ENCODE measurements around the gene MBD5.

MBD5 gene

GRCh38 chr2:148065936-148066335, 45.0 kb downstream of the MBD5 start:
- DNase-seq (ENCODE audit: low read depth, low spot score): no peak
- TF ChIP-seq CTCF (IDR thresholded peaks at IDR 0.05; ENCODE audit: insufficient read depth, low read length, missing control alignments): no peak
- no peak overlapping the region for H3K4me3 ChIP-seq (ENCODE audit: low read depth, low read length)
- ChIA-PET CTCF (no interaction called here), POLR2A (no interaction called here)

GRCh38 chr2:148067801-148068200, 46.9 kb downstream of the MBD5 start:
- CTCF ChIA-PET: no interaction called here

GRCh38 chr2:148071351-148071750, 50.5 kb downstream of the MBD5 start:
- TF ChIP-seq CTCF (IDR thresholded peaks at IDR 0.05; ENCODE audit: insufficient read depth, low read length, missing control alignments): no peak
- ChIA-PET CTCF (no interaction called here), POLR2A (no interaction called here)
- no peak overlapping the region for H3K4me3 ChIP-seq (ENCODE audit: low read depth, low read length)
- DNase-seq (ENCODE audit: low read depth, low spot score): no peak

More at GRCh38 chr2:148067801-148068200, 46.9 kb downstream of the MBD5 start:
- no peak for DNase-seq (ENCODE audit: low read depth, low spot score)
- no peak overlapping the region for H3K4me3 ChIP-seq (ENCODE audit: low read depth, low read length)
- POLR2A ChIA-PET: no interaction called here
- no peak for TF ChIP-seq CTCF (IDR thresholded peaks at IDR 0.05; ENCODE audit: insufficient read depth, low read length, missing control alignments)

- TF ChIP-seq CTCF (IDR thresholded peaks at IDR 0.05; ENCODE audit: insufficient read depth, low read length, missing control alignments): no peak
- no peak overlapping the region for H3K4me3 ChIP-seq (ENCODE audit: low read depth, low read length)
- no peak for DNase-seq (ENCODE audit: low read depth, low spot score)
- POLR2A ChIA-PET: no interaction called here
- CTCF ChIA-PET: no interaction called here
Measured at GRCh38 chr2:148096012-148096411, 75.1 kb downstream of the MBD5 start.

GRCh38 chr2:148102641-148103040, 81.8 kb downstream of the MBD5 start:
- ChIA-PET POLR2A (no interaction called here), CTCF (no interaction called here)
- no peak for DNase-seq (ENCODE audit: low read depth, low spot score)
- TF ChIP-seq CTCF (IDR thresholded peaks at IDR 0.05; ENCODE audit: insufficient read depth, low read length, missing control alignments): no peak
- H3K4me3 ChIP-seq (ENCODE audit: low read depth, low read length): no peak overlapping the region

GRCh38 chr2:148103946-148104345, 83.1 kb downstream of the MBD5 start:
- POLR2A ChIA-PET: no interaction called here
- no peak for DNase-seq (ENCODE audit: low read depth, low spot score)
- CTCF ChIA-PET: no interaction called here
- no peak for TF ChIP-seq CTCF (IDR thresholded peaks at IDR 0.05; ENCODE audit: insufficient read depth, low read length, missing control alignments)
- H3K4me3 ChIP-seq (ENCODE audit: low read depth, low read length): no peak overlapping the region
